Measurements from ENCODE around the gene LRCOL1.
"Not testable (repeated sequence)": the region's sequence is repeated elsewhere in the genome, so short reads cannot be mapped to it uniquely, and the experiment has no call there.

Gene LRCOL1

DNA sequence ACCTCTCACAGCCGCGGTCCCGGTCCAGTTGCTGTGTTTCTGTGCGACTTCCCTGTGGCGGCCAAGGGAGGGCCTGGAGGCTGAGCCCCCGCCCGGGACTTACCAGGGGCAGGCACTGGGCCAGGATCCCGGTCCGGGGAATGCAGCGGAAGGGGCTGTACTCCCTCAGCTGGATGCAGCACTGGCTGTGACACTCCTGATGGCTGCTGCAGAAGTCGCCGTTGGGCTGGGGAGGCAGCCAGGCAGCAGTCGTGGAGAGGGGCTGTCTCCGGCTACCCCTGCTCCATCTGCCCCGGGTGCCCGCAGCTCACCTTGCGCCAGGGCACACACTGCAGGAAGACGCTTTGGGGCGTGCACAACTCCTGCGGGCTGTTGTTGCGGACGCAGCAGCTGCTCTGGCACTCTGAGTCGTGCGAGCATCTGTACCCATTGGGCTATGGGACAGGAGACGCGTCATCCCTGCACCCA, 6.2 kb downstream of the LRCOL1 start:
- WGBS: 80% methylated on average over 26 of the region's 26 CpGs
- no peak overlapping the region for H3K9ac ChIP-seq (ENCODE audit: low read depth, low read length)
- no peaks in the 10 kb centered on the region for H3K9me3 ChIP-seq (ENCODE audit: insufficient read depth, low read depth, low read length)
- H3K27ac ChIP-seq (ENCODE audit: low read depth, low read length): no peak overlapping the region
- H3K4me3 ChIP-seq (ENCODE audit: low read length): no peak overlapping the region
- peaks cover 96% of the 10 kb centered on the region for H3K27me3 ChIP-seq (ENCODE audit: insufficient read depth, low read length)
- 0 out of 2 replicates have a peak, but pooled peaks cover 4% of the 10 kb centered on the region for H3K4me1 ChIP-seq (ENCODE audit: insufficient read depth, low read length)
- no peaks in the 10 kb centered on the region for H3K36me3 ChIP-seq (ENCODE audit: insufficient read depth, low read length)

DNA sequence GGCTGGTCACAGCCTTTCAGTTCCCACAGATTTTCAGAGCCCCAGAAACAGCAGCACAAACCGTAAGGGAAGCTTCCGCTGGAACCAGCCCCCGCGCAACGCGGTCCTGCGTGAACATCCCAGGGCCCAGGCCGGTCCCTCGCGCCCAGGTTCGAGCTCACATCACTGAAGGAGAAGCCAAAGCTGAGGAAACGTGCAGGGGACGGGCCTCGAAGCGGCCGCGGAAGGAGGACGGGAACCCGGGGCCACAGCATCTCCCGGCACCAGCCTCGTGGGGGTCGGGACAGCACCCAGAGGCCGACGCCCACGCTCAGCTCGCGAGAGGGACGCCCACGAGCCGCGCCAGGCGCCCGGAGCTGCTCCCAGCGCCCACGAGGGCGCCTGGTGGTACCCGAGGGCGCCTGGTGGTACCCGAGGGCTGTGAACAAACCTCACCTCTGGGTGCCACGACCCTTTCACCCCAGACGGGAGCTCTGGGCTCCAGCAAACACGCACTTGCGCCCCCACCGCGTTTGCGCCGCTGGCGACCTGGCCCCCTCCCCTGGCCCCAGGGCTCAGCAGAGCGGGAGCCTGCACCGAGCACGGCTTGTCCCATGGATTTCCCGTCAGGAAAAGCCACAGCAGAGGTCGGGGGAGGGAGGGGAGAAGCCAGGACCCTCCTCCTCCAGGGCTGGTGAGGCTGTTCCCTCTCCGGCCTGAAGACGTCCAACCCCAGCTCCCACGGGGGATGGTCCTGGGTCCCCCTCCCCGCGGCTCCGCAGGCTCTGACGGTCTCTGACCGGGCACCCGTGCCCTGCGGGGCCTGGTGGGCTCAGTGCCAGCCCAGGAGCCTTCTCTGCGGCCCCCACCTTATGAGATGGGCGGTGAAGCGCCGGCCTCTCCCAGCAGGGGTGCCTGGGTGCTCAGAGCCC, 6.9 kb downstream of the LRCOL1 start:
- Histone ChIP-seq H3K9me3 (ENCODE audit: insufficient read depth, low read depth, low read length) (no peaks in the 10 kb centered on the region), H3K4me1 (ENCODE audit: insufficient read depth, low read length) (0 out of 2 replicates have a peak, but pooled peaks cover 4% of the 10 kb centered on the region), H3K27me3 (ENCODE audit: insufficient read depth, low read length) (peaks cover 89% of the 10 kb centered on the region), H3K36me3 (ENCODE audit: insufficient read depth, low read length) (no peaks in the 10 kb centered on the region), H3K9ac (ENCODE audit: low read depth, low read length) (no peak overlapping the region), H3K4me3 (ENCODE audit: low read length) (no peak overlapping the region), H3K27ac (ENCODE audit: low read depth, low read length) (no peak overlapping the region)
- 82% methylated on average over 67 of the region's 67 CpGs for WGBS

DNA sequence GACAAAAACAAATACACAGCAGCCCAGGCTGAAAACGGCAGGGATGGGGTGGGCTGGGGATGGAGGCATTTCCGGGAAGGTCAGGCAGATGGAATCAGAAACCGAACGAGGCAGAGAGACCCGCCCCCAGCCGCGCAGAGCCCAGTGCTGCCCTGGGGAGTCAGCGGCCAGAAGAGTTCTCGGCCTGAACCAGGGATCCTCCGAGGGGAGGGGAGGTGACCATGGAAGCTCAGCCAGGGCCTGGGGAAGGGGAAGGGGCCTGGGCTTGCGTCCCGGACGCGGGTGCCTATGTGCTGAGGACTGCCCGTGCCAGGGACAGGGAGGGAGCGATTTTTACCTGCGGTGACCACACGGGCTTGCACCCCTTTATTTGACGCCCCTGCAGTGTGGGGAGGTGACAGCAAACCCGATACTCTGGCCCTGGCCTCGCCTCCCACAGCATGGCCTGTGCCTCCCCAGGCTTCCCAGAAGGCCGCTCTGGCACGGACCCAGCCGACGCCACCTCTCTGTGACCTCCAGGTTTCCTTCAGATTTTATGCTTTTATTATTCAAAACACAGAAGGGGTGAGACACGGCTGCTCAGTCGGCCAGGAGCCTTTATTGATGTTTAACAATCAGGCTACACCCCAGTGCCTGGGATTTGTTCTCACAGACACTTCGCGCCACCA, 7.7 kb downstream of the LRCOL1 start:
- H3K4me1 ChIP-seq (ENCODE audit: insufficient read depth, low read length): 0 out of 2 replicates have a peak, but pooled peaks cover 4% of the 10 kb centered on the region
- no peaks in the 10 kb centered on the region for H3K9me3 ChIP-seq (ENCODE audit: insufficient read depth, low read depth, low read length)
- H3K36me3 ChIP-seq (ENCODE audit: insufficient read depth, low read length): no peaks in the 10 kb centered on the region
- H3K4me3 ChIP-seq (ENCODE audit: low read length): no peak overlapping the region
- peaks cover 81% of the 10 kb centered on the region for H3K27me3 ChIP-seq (ENCODE audit: insufficient read depth, low read length)
- 53% methylated on average over 29 of the region's 29 CpGs for WGBS
- no peak overlapping the region for H3K27ac ChIP-seq (ENCODE audit: low read depth, low read length)
- no peak overlapping the region for H3K9ac ChIP-seq (ENCODE audit: low read depth, low read length)

DNA sequence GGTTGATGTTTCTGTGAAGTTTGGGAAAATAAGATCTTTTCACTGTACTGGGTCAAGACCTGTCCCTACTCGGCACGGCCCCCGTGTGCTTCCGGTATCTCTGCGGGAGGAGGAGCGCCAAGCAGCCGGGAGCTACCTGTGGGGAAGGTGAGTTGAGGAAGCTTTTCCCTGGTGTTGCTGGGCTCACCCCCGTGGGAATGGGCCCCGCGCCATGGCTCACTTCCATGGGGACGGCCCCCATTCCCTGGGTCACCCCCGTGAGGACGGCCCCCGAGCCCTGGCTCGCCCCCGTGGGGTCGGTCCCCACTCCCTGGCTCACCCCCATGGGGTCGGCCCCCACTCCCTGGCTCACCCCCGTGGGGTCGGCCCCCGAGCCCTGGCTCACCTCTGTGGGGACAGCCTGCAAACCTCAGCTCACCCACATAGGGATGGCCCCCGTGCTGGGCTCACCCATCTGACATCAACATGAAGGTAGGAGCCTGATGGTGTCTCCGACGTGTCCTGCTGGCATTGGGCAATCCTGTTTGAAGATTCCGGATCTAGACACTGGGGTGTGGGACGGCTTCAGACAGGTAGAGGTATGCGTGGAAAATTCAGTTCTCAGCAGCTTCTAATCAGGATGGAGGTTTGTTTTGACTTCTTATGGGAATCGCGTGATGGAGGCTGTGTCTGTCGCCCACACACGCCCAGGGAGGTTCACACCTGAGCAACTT, 9.1 kb downstream of the LRCOL1 start:
- 84% methylated on average over 28 of the region's 31 CpGs for whole genome bisulfite sequencing
- Histone ChIP-seq H3K4me3 (ENCODE audit: low read length) (no peak overlapping the region), H3K36me3 (ENCODE audit: insufficient read depth, low read length) (no peaks in the 10 kb centered on the region), H3K9ac (ENCODE audit: low read depth, low read length) (no peak overlapping the region), H3K9me3 (ENCODE audit: insufficient read depth, low read depth, low read length) (no peaks in the 10 kb centered on the region), H3K27me3 (ENCODE audit: insufficient read depth, low read length) (peaks cover 81% of the 10 kb centered on the region), H3K4me1 (ENCODE audit: insufficient read depth, low read length) (0 out of 2 replicates have a peak, but pooled peaks cover 4% of the 10 kb centered on the region), H3K27ac (ENCODE audit: low read depth, low read length) (no peak overlapping the region)

DNA sequence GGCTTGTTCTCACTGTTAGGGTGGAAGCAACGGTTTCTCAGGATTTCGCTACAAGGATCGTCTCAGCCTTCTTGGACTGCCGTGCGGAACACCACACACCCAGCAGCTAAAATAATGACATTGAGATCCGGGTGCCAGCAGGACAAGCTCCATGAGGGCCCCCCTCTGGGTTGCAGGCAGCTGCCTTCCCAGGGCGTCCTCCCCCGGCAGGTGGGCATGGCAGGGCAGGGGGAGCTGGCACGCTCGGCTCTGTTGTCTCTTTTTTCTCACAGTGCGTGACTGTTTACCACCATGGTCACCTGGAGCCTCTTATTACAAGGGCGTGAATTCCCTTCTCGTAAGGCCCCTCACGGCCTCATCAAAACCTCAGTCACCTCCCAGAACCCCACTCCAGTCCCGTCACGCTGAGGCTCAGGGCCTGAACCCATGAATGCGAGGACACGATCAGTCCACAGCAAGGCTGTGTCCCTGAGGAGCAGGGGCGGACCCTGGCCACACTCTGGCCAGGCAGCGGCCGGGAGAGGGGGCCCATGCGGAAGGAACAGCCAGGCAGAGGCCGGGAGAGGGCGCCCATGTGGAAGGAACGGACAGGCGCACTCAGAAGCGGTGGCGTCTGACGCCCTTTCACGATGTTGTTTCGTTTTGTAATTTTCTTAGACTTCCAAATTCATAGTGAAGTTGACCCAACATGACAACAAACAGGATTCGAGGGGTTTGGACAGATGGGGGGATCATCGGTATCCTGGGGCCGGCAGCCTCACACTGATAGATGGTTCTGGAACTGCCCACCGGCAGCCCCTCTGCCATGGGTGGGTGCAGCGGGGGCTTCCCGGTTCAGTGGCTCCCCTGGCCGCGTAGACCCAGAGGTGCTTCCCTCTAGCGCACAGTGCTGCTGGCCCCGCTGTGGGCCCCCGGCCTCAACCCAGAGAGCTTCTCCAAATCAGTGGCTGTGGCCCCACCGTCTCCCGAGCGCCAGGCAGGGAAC, 10.0 kb downstream of the LRCOL1 start:
- peak overlapping the region; percentile 38 for H3K4me3 ChIP-seq (ENCODE audit: low read length)
- no peaks in the 10 kb centered on the region for H3K36me3 ChIP-seq (ENCODE audit: insufficient read depth, low read length)
- peaks cover 83% of the 10 kb centered on the region for H3K27me3 ChIP-seq (ENCODE audit: insufficient read depth, low read length)
- no peak overlapping the region for H3K27ac ChIP-seq (ENCODE audit: low read depth, low read length)
- H3K9ac ChIP-seq (ENCODE audit: low read depth, low read length): no peak overlapping the region
- WGBS: 35% methylated on average over 45 of the region's 45 CpGs
- no peaks in the 10 kb centered on the region for H3K9me3 ChIP-seq (ENCODE audit: insufficient read depth, low read depth, low read length)
- peaks cover 4% of the 10 kb centered on the region; the same call in 1 of the 2 replicates for H3K4me1 ChIP-seq (ENCODE audit: insufficient read depth, low read length)

DNA sequence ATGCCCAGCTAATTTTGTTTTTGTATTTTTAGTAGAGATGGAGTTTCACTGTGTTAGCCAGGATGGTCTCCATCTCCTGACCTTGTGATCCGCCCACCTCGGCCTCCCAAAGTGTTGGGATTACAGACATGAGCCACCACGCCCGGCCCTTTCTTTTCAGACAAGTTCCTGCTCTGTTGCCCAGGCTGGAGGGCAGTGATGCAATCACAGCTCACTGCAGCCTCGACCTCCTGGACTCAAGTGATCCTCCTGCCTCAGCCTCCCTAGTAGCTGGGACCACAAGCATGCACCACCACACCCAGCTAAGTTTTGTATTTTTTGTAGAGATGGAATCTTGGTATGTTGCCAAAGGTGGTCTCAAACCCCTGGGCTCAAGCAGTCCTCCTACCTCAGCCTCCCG, 10.9 kb downstream of the LRCOL1 start:
- H3K4me1 ChIP-seq (ENCODE audit: insufficient read depth, low read length); H3K27ac ChIP-seq (ENCODE audit: low read depth, low read length); H3K36me3 ChIP-seq (ENCODE audit: insufficient read depth, low read length); H3K4me3 ChIP-seq (ENCODE audit: low read length); H3K9me3 ChIP-seq (ENCODE audit: insufficient read depth, low read depth, low read length); H3K9ac ChIP-seq (ENCODE audit: low read depth, low read length): not testable (repeated sequence)
- peaks cover 80% of the 10 kb centered on the region for H3K27me3 ChIP-seq (ENCODE audit: insufficient read depth, low read length)
- 87% methylated on average over 6 of the region's 6 CpGs for WGBS

DNA sequence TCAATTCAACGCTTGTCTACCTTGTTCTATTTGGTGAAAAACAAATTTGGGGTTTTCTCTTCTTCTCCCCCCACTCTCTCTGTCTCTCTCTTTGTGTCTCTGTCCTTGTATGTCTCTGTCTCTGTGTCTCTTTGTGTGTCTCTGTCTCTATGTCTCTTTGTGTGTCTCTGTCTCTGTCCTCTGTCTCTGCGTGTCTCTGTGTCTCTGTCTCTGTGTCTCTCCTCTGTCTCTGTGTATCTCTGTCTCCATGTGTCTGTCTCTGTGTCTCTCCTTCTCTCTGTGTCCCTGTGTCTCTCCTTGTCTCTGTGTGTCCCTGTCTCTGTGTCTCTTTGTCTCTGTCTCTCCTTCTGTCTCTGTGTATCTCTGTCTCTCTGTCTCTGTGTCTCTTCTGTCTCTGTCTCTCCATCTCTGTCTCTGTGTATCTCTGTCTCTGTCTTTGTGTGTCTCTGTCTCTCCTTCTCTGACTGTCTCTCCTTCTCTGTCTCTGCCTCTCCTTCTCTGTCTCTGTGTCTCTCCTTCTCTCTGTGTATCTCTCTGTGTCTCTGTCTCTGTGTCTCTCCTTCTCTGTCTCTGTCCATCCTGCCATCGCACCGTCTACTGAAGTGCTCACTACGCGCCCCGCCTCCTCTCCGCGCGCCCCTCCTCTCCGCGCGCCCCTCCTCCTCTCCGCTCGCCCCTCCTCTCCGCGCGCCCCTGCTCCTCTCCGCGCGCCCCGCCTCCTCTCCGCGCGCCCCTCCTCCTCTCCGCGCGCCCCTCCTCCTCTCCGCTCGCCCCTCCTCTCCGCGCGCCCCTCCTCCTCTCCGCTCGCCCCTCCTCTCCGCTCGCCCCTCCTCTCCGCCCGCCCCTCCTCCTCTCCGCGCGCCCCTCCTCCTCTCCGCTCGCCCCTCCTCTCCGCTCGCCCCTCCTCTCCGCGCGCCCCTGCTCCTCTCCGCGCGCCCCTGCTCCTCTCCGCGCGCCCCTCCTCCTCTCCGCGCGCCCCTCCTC, 12.8 kb downstream of the LRCOL1 start:
- WGBS: 2% methylated on average over 51 of the region's 58 CpGs
- H3K9me3 ChIP-seq (ENCODE audit: insufficient read depth, low read depth, low read length): no peaks in the 10 kb centered on the region
- peak overlapping the region; percentile 48 for H3K4me3 ChIP-seq (ENCODE audit: low read length)
- no peaks in the 10 kb centered on the region for H3K36me3 ChIP-seq (ENCODE audit: insufficient read depth, low read length)
- H3K4me1 ChIP-seq (ENCODE audit: insufficient read depth, low read length): peaks cover 4% of the 10 kb centered on the region; the same call in 1 of the 2 replicates
- no peak overlapping the region for H3K27ac ChIP-seq (ENCODE audit: low read depth, low read length)
- peaks cover 78% of the 10 kb centered on the region for H3K27me3 ChIP-seq (ENCODE audit: insufficient read depth, low read length)
- H3K9ac ChIP-seq (ENCODE audit: low read depth, low read length): no peak overlapping the region

DNA sequence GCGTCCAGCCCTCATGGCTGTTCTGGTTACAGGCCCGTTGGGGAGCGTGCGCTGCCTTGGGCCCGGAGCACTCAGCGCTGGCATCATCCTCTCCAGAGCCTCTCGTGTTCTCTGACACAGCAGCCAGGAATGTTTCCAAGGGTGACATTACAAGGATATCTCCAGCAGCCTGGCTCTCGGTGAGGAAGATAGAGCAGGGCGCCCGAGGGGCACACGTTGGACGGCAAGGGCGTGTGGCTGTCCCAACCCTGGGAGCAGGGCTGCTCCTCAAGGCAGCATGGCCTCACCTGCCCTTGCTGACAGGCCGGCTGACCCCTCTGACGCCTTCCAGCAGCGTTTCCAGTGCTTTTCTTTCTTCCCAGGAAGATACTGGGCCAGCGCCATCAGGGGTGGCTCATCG, 14.4 kb downstream of the LRCOL1 start:
- Histone ChIP-seq H3K9ac (ENCODE audit: low read depth, low read length) (no peak overlapping the region), H3K4me1 (ENCODE audit: insufficient read depth, low read length) (peaks cover 4% of the 10 kb centered on the region; the same call in 1 of the 2 replicates), H3K36me3 (ENCODE audit: insufficient read depth, low read length) (no peaks in the 10 kb centered on the region), H3K27me3 (ENCODE audit: insufficient read depth, low read length) (peaks cover 77% of the 10 kb centered on the region), H3K9me3 (ENCODE audit: insufficient read depth, low read depth, low read length) (no peaks in the 10 kb centered on the region), H3K27ac (ENCODE audit: low read depth, low read length) (no peak overlapping the region), H3K4me3 (ENCODE audit: low read length) (no peak overlapping the region)
- WGBS: 55% methylated on average over 18 of the region's 18 CpGs

DNA sequence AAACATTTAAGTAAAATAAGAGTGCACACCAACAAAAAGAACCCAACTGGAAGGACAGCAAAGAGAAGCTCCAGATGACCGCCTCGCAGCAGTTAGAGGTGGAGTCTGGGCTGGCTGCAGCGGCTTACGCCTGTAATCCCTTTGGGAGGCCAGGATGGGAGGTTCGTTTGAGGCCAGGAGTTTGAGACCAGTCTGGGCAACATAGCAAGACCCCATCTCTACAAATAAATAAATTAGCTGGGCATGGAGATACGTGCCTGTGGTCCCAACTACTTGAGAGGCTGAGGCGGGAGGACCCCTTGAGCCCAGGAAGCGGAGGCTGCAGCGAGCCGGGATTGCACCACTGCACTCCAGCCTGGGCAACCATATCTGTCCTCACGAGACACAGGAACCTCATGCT, 15.2 kb downstream of the LRCOL1 start:
- Histone ChIP-seq H3K4me1 (ENCODE audit: insufficient read depth, low read length) (peaks cover 3% of the 10 kb centered on the region; the same call in 1 of the 2 replicates), H3K27ac (ENCODE audit: low read depth, low read length) (no peak overlapping the region), H3K9me3 (ENCODE audit: insufficient read depth, low read depth, low read length) (no peaks in the 10 kb centered on the region), H3K9ac (ENCODE audit: low read depth, low read length) (no peak overlapping the region), H3K36me3 (ENCODE audit: insufficient read depth, low read length) (no peaks in the 10 kb centered on the region), H3K27me3 (ENCODE audit: insufficient read depth, low read length) (peaks cover 77% of the 10 kb centered on the region), H3K4me3 (ENCODE audit: low read length) (no peak overlapping the region)
- 84% methylated on average over 11 of the region's 11 CpGs for WGBS

Measured in HUES64 (cell line).